Stimulated activated naive B cell treated with anti-CD40 and anti-IgM and Interleukin-4, amounts not matched to agents 10 μg/mL and 1 μg/mL and 100 μg/mL, for 72 hours (primary cell): ENCODE measurements around the gene SMIM13.

Source experiments
- ATAC-seq, 2 donors: fragments of 150-1000 bp; cut with Tn5 transposase; replicated peaks; 2 replicates each; pipeline ENCODE4 v1.10.0; 2021; ENCODE audit warnings: moderate library complexity in 1 of 2
- DNase-seq: peaks from one replicate; pipeline ENCODE4 v3.0.0; 2021
- H3K27ac Mint-ChIP-seq: one replicate; pipeline ENCODE4 v1.8.0; 2022; ENCODE audit warnings: mild to moderate bottlenecking, mixed read lengths
- H3K27me3 Mint-ChIP-seq, 2 donors: one replicate each; pipeline ENCODE4 v1.8.0; 2022; ENCODE audit warnings: mixed read lengths in 2 of 2
- H3K36me3 Mint-ChIP-seq, 2 donors: one replicate each; pipeline ENCODE4 v1.8.0; 2022; ENCODE audit warnings: mixed read lengths in 2 of 2, mild to moderate bottlenecking in 1 of 2
- H3K4me1 Mint-ChIP-seq, 2 donors: one replicate each; pipeline ENCODE4 v1.8.0; 2022; ENCODE audit warnings: mixed read lengths in 2 of 2, mild to moderate bottlenecking in 1 of 2
- H3K4me3 Mint-ChIP-seq, 2 donors: one replicate each; pipeline ENCODE4 v1.8.0; 2022; ENCODE audit warnings: mild to moderate bottlenecking in 2 of 2, mixed read lengths in 2 of 2, moderate library complexity in 1 of 2
- H3K9me3 Mint-ChIP-seq, 2 donors: one replicate each; pipeline ENCODE4 v1.8.0; 2022; ENCODE audit warnings: mixed read lengths in 2 of 2, mild to moderate bottlenecking in 1 of 2

Gene SMIM13

GRCh38 chr6:11163932-11164331 lies 70.3 kb downstream of the SMIM13 start:
- Mint-ChIP-seq H3K27me3 (no peaks in the 10 kb centered on the region), H3K4me1 (peaks cover 6% of the 10 kb centered on the region in 2 donors), H3K4me3 (no peak overlapping the region), H3K27ac (peak overlapping the region; percentile 25), H3K36me3 (no peaks in the 10 kb centered on the region), H3K9me3 (no peaks in the 10 kb centered on the region)
- no peak for ATAC-seq
- no peak for DNase-seq

GRCh38 chr6:11164717-11165646 lies 71.3 kb downstream of the SMIM13 start:
- Mint-ChIP-seq H3K36me3 (no peaks in the 10 kb centered on the region), H3K9me3 (no peaks in the 10 kb centered on the region), H3K27me3 (no peaks in the 10 kb centered on the region), H3K27ac (peak overlapping the region; percentile 38), H3K4me1 (peaks cover 6% of the 10 kb centered on the region in 2 donors), H3K4me3 (no peak overlapping the region)
- DNase-seq (no peak), ATAC-seq (no peak)

- Mint-ChIP-seq H3K27ac (no peak overlapping the region), H3K9me3 (no peaks in the 10 kb centered on the region), H3K36me3 (no peaks in the 10 kb centered on the region)
These were observed 73.3 kb downstream of the SMIM13 start for GRCh38 chr6:11166948-11167347.

GRCh38 chr6:11168091-11168635 lies 74.5 kb downstream of the SMIM13 start:
- Mint-ChIP-seq H3K27ac (no peak overlapping the region), H3K9me3 (no peaks in the 10 kb centered on the region), H3K27me3 (no peaks in the 10 kb centered on the region), H3K4me1 (peaks cover 12 to 13% of the 10 kb centered on the region in 2 donors), H3K4me3 (no peak overlapping the region), H3K36me3 (no peaks in the 10 kb centered on the region)
- DNase-seq (no peak), ATAC-seq (no peak)

More at GRCh38 chr6:11166948-11167347, 73.3 kb downstream of the SMIM13 start:
- no peak overlapping the region for H3K4me3 Mint-ChIP-seq
- no peaks in the 10 kb centered on the region for H3K27me3 Mint-ChIP-seq
- peaks cover 6% of the 10 kb centered on the region in 2 donors for H3K4me1 Mint-ChIP-seq
- DNase-seq (no peak), ATAC-seq (no peak)

GRCh38 chr6:11171952-11172351 lies 78.3 kb downstream of the SMIM13 start:
- DNase-seq = no peak
- Mint-ChIP-seq H3K27ac (no peak overlapping the region), H3K9me3 (no peaks in the 10 kb centered on the region), H3K4me3 (no peak overlapping the region), H3K27me3 (no peaks in the 10 kb centered on the region), H3K36me3 (no peaks in the 10 kb centered on the region), H3K4me1 (peaks cover 9 to 11% of the 10 kb centered on the region in 2 donors)
- ATAC-seq = no peak

- DNase-seq (peak; percentile 47), ATAC-seq (peak; percentile 62 to 73)
- Mint-ChIP-seq H3K4me1 (peaks cover 9 to 11% of the 10 kb centered on the region in 2 donors), H3K9me3 (no peaks in the 10 kb centered on the region), H3K27ac (no peak overlapping the region), H3K4me3 (peak overlapping the region; percentile 48 to 63), H3K36me3 (no peaks in the 10 kb centered on the region), H3K27me3 (no peaks in the 10 kb centered on the region)
These were observed 79.1 kb downstream of the SMIM13 start for GRCh38 chr6:11172501-11173327.

GRCh38 chr6:11174242-11174611 lies 80.6 kb downstream of the SMIM13 start:
- H3K27ac Mint-ChIP-seq = no peak overlapping the region
- DNase-seq (no peak), ATAC-seq (no peak)
- H3K36me3 Mint-ChIP-seq = no peaks in the 10 kb centered on the region
- H3K4me3 Mint-ChIP-seq = no peak overlapping the region
- H3K27me3 Mint-ChIP-seq = no peaks in the 10 kb centered on the region
- H3K9me3 Mint-ChIP-seq = no peaks in the 10 kb centered on the region
- peaks cover 9 to 11% of the 10 kb centered on the region in 2 donors for H3K4me1 Mint-ChIP-seq

- H3K36me3 Mint-ChIP-seq = peaks cover 5 to 9% of the 10 kb centered on the region in 2 donors
- ATAC-seq = no peak
- peaks cover 0 to 7% of the 10 kb centered on the region in 2 donors for H3K9me3 Mint-ChIP-seq
- DNase-seq = no peak
- H3K27ac Mint-ChIP-seq = no peak overlapping the region
- H3K4me1 Mint-ChIP-seq = peaks cover 7 to 11% of the 10 kb centered on the region in 2 donors
- H3K27me3 Mint-ChIP-seq = no peaks in the 10 kb centered on the region
- no peak overlapping the region for H3K4me3 Mint-ChIP-seq
These were observed 83.6 kb downstream of the SMIM13 start for GRCh38 chr6:11177271-11177670.

- no peak for ATAC-seq
- peaks cover 15 to 22% of the 10 kb centered on the region in 2 donors for H3K36me3 Mint-ChIP-seq
- H3K27me3 Mint-ChIP-seq = no peaks in the 10 kb centered on the region
- peaks cover 0 to 7% of the 10 kb centered on the region in 2 donors for H3K9me3 Mint-ChIP-seq
- H3K27ac Mint-ChIP-seq = peak overlapping the region; percentile 1
- no peak overlapping the region for H3K4me3 Mint-ChIP-seq
- no peak for DNase-seq
- H3K4me1 Mint-ChIP-seq = peaks cover 1 to 5% of the 10 kb centered on the region in 2 donors
These were observed 85.4 kb downstream of the SMIM13 start for GRCh38 chr6:11179088-11179418.

GRCh38 chr6:11179419-11180202 lies 86.0 kb downstream of the SMIM13 start:
- DNase-seq (no peak), ATAC-seq (no peak)
- H3K36me3 Mint-ChIP-seq = peaks cover 20 to 27% of the 10 kb centered on the region in 2 donors
- H3K27ac Mint-ChIP-seq = no peak overlapping the region
- peaks cover 0 to 7% of the 10 kb centered on the region in 2 donors for H3K9me3 Mint-ChIP-seq
- H3K4me3 Mint-ChIP-seq = no peak overlapping the region
- H3K4me1 Mint-ChIP-seq = peaks cover 1 to 5% of the 10 kb centered on the region in 2 donors
- H3K27me3 Mint-ChIP-seq = no peaks in the 10 kb centered on the region

GRCh38 chr6:11181478-11182136 lies 88.0 kb downstream of the SMIM13 start:
- no peaks in the 10 kb centered on the region for H3K27me3 Mint-ChIP-seq
- no peaks in the 10 kb centered on the region for H3K4me1 Mint-ChIP-seq
- no peak overlapping the region for H3K4me3 Mint-ChIP-seq
- no peak for DNase-seq
- H3K9me3 Mint-ChIP-seq = peaks cover 0 to 7% of the 10 kb centered on the region in 2 donors
- no peak for ATAC-seq
- no peak overlapping the region for H3K27ac Mint-ChIP-seq
- peaks cover 27 to 40% of the 10 kb centered on the region in 2 donors for H3K36me3 Mint-ChIP-seq

GRCh38 chr6:11183761-11184362 lies 90.2 kb downstream of the SMIM13 start:
- Mint-ChIP-seq H3K4me3 (no peak overlapping the region), H3K9me3 (peaks cover 0 to 7% of the 10 kb centered on the region in 2 donors), H3K27me3 (no peaks in the 10 kb centered on the region), H3K27ac (no peak overlapping the region), H3K4me1 (no peaks in the 10 kb centered on the region), H3K36me3 (peaks cover 42 to 58% of the 10 kb centered on the region in 2 donors)
- DNase-seq (no peak), ATAC-seq (no peak)

- no peak overlapping the region for H3K27ac Mint-ChIP-seq
- peaks cover 50 to 65% of the 10 kb centered on the region in 2 donors for H3K36me3 Mint-ChIP-seq
- no peak for ATAC-seq
- H3K4me3 Mint-ChIP-seq = no peak overlapping the region
- no peak for DNase-seq
- no peaks in the 10 kb centered on the region for H3K4me1 Mint-ChIP-seq
- H3K9me3 Mint-ChIP-seq = peaks cover 0 to 3% of the 10 kb centered on the region in 2 donors
- no peaks in the 10 kb centered on the region for H3K27me3 Mint-ChIP-seq
These were observed 91.7 kb downstream of the SMIM13 start for GRCh38 chr6:11185204-11185842.
